Left ventricle myocardium inferior (tissue), 1 donor: Measurements from ENCODE around the gene WSCD2. TPM values are rescaled to one million over a fixed set of nuclear protein-coding genes. Genes with fewer than 3 reads are reported as not detected.

Experiments
- DNase-seq: peaks from one replicate; pipeline ENCODE4 v3.0.0-alpha.2; 2020
- H3K27ac ChIP-seq: fragments of 200-600 bp; replicated peaks from 2 replicates; pipeline ENCODE4 v1.8.0; 2021
- H3K27me3 ChIP-seq: fragments of 200-600 bp; 2 replicates; pipeline ENCODE4 v1.8.0; 2021; ENCODE audit warnings: low read depth
- H3K36me3 ChIP-seq: fragments of 200-600 bp; 2 replicates; pipeline ENCODE4 v1.8.0; 2021
- H3K4me1 ChIP-seq: fragments of 200-600 bp; 2 replicates; pipeline ENCODE4 v1.8.0; 2021
- H3K4me3 ChIP-seq: fragments of 200-600 bp; 2 replicates; pipeline ENCODE4 v1.8.0; 2021; ENCODE audit warnings: mild to moderate bottlenecking, moderate library complexity
- H3K9me3 ChIP-seq: fragments of 200-600 bp; replicated peaks from 2 replicates; pipeline ENCODE4 v1.8.0; 2021
- intact Hi-C: fragments of 100-400 bp; cut with micrococcal nuclease; formaldehyde crosslinking; loops from one replicate; pipeline ENCODE4 v1.11.0; 2022
- total RNA-seq: library from RNA; stranded (reverse); fragmentation: NEBNext Ultra II Directional; extraction: Animal tissue kit (Norgen Biotek cat#: 25700); gene quantifications from one replicate; pipeline ENCODE4 v1.2.1, GENCODE V29; 2021
- TF ChIP-seq, protein P1 (sequence below): fragments of 200-600 bp; IDR thresholded peaks from 2 replicates; pipeline ENCODE4 v1.8.0; 2021; ENCODE audit warnings: antibody characterized with exemption, mild to moderate bottlenecking, borderline replicate concordance
- donor health status: DM: no; HTN: yes; CAD: no; lungs with severe emphysema.

WSCD2 gene
- total RNA-seq, 1 donor from 2014 or later: 0.14 TPM

GRCh38 chr12:108162207-108162606, 33.1 kb downstream of the WSCD2 start:
- intact Hi-C loops: no loop called here
- Histone ChIP-seq H3K27me3 (peaks cover 6% of the 10 kb centered on the region), H3K36me3 (no peaks in the 10 kb centered on the region), H3K4me1 (peaks cover 6% of the 10 kb centered on the region), H3K9me3 (no peaks in the 10 kb centered on the region), H3K27ac (no peak overlapping the region), H3K4me3 (no peak overlapping the region)
- DNase-seq: no peak
- TF ChIP-seq, protein P1, sequence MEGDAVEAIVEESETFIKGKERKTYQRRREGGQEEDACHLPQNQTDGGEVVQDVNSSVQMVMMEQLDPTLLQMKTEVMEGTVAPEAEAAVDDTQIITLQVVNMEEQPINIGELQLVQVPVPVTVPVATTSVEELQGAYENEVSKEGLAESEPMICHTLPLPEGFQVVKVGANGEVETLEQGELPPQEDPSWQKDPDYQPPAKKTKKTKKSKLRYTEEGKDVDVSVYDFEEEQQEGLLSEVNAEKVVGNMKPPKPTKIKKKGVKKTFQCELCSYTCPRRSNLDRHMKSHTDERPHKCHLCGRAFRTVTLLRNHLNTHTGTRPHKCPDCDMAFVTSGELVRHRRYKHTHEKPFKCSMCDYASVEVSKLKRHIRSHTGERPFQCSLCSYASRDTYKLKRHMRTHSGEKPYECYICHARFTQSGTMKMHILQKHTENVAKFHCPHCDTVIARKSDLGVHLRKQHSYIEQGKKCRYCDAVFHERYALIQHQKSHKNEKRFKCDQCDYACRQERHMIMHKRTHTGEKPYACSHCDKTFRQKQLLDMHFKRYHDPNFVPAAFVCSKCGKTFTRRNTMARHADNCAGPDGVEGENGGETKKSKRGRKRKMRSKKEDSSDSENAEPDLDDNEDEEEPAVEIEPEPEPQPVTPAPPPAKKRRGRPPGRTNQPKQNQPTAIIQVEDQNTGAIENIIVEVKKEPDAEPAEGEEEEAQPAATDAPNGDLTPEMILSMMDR: no peak

GRCh38 chr12:108166505-108166904, 37.4 kb downstream of the WSCD2 start:
- no peak overlapping the region for H3K27ac ChIP-seq
- H3K27me3 ChIP-seq: peaks cover 19% of the 10 kb centered on the region
- H3K36me3 ChIP-seq: no peaks in the 10 kb centered on the region
- no peak for DNase-seq
- no peak overlapping the region for H3K4me3 ChIP-seq
- TF ChIP-seq, protein P1: no peak
- H3K4me1 ChIP-seq: peaks cover 4% of the 10 kb centered on the region
- intact Hi-C loops: no loop called here
- H3K9me3 ChIP-seq: no peaks in the 10 kb centered on the region

DNA sequence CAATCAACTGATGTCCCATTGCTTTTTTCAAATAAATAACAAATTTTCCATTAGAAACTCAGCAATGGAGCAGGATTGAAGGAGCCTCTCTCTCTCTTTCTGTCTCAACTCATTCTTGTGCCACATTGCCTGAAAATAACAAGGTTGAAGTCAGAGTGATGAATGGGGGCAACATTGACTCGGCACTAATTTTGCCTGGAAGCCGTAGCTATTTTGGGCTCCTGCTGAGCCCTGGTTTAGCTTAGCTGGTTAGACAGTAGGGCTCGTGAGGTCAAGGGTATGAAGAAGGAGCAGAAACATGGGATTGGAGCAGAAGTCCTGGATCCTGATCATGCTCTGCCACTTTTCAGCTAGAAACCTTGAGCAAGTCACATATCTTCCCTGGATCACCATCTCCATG, 38.9 kb downstream of the WSCD2 start:
- TF ChIP-seq, protein P1: no peak
- no peaks in the 10 kb centered on the region for H3K36me3 ChIP-seq
- peaks cover 19% of the 10 kb centered on the region for H3K27me3 ChIP-seq
- H3K4me1 ChIP-seq: peaks cover 4% of the 10 kb centered on the region
- no peak overlapping the region for H3K4me3 ChIP-seq
- intact Hi-C loops: no loop called here
- no peaks in the 10 kb centered on the region for H3K9me3 ChIP-seq
- DNase-seq: no peak
- no peak overlapping the region for H3K27ac ChIP-seq

DNA sequence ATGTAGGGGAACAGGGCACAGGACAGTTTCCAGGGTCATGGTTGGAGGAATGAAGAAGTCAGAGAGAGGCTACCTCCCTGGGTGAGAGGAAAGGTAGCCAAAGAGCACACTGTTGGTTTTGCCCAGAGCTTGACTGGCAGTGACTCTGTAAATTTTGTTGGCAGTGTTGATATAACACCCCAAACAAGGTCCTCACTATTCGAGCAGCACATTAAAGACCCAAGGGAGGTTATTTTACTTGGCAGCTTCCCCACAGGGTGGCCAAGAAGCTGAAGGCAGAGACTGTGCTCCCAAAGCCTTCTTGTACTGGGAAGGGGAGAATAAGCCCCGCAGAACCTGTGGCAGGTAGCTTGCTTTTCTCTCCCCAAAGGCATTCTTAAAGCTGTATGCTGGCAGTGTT, 40.6 kb downstream of the WSCD2 start:
- no peak for DNase-seq
- H3K9me3 ChIP-seq: no peaks in the 10 kb centered on the region
- no peak overlapping the region for H3K27ac ChIP-seq
- TF ChIP-seq, protein P1: no peak
- intact Hi-C loops: no loop called here
- no peaks in the 10 kb centered on the region for H3K36me3 ChIP-seq
- no peak overlapping the region for H3K4me3 ChIP-seq
- peaks cover 19% of the 10 kb centered on the region for H3K27me3 ChIP-seq
- peaks cover 4% of the 10 kb centered on the region for H3K4me1 ChIP-seq

DNA sequence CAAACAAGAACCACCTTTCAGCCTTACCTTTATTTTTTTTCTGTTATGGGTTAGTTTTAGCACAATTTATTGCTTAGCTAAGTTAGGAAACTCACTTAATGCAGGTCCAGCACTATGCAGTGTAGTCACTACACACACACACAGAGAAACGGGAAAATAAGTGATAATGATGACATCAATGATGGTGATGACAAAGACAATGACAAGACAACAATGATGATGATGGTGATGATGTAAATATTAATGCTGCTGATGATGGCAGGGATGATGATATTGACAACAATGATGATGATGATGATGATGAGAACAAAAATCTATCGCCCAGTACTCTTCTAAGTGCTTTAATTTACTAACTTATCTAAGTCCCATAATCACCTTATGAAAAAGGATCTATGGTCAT, 41.1 kb downstream of the WSCD2 start:
- no peak overlapping the region for H3K27ac ChIP-seq
- TF ChIP-seq, protein P1: no peak
- intact Hi-C loops: no loop called here
- no peaks in the 10 kb centered on the region for H3K9me3 ChIP-seq
- H3K27me3 ChIP-seq: peaks cover 19% of the 10 kb centered on the region
- H3K4me1 ChIP-seq: peaks cover 4% of the 10 kb centered on the region
- H3K4me3 ChIP-seq: no peak overlapping the region
- no peaks in the 10 kb centered on the region for H3K36me3 ChIP-seq
- DNase-seq: no peak

- no peaks in the 10 kb centered on the region for H3K36me3 ChIP-seq
- DNase-seq: no peak
- intact Hi-C loops: no loop called here
- H3K4me1 ChIP-seq: peaks cover 4% of the 10 kb centered on the region
- TF ChIP-seq, protein P1: no peak
- H3K4me3 ChIP-seq: no peak overlapping the region
- H3K27me3 ChIP-seq: peaks cover 19% of the 10 kb centered on the region
- H3K9me3 ChIP-seq: peaks cover 6% of the 10 kb centered on the region
- no peak overlapping the region for H3K27ac ChIP-seq
Observed at GRCh38 chr12:108172033-108172432, 42.9 kb downstream of the WSCD2 start.
